GM18519 (cell line): ENCODE results near the gene MYLK2.

Source experiments
- ATAC-seq: cut with Tn5 transposase; IDR thresholded peaks from one replicate; pipeline ENCODE4 v1.9.1; 2021; ENCODE audit warnings: mild to moderate bottlenecking, moderate library complexity; ENCODE audit not compliant: unreplicated experiment, low FRiP score

MYLK2 gene

DNA sequence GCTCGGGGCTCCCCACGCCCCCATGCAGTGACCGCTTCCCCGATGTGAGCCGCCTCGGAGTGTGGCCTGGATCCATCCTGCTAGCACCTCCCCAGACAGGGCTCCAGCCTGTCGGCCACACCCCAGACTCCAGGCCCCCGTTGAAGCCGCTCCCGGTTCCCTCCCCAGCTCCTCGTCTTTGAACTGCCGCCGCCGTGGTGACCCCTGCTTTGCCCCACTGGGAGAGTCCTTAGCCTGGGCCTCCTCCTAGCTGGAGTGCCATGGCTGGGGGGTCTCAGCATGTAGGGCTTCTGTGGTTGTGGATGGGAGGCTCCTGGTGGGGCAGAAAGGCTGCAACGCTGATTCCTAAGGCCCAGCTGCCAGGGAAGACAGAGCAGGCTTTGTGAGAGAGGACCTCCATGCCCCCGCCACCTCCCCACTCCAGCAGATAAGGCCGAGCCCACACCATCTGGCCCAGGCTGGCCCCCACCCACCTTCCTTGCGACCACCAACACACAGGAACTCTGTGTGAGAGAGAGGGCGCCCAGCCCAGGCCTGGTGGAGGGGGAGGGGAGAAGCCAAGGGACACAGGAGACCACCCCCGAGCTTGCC lies 14.9 kb downstream of the MYLK2 start:
- ATAC-seq, result no peak

DNA sequence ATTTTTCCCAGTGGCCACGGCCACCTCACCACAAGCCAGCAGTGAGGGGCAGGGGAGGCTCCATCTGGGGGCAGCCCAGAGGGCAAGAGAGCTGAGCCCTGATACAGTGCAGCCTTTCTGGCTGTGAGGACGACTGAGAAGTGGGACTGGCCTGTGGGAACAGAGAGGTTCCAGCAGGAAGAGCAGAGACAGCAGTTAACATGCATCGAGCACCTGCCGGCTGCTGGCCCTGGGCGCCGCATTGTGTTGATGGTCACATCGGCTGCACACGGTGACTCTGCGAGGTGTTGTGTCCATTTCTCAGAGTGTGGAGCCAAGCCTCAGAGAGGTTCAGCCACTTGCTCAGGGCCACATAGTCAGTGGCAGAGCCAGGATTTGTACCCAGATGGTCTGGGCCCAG lies 16.4 kb downstream of the MYLK2 start:
- ATAC-seq, result no peak

DNA sequence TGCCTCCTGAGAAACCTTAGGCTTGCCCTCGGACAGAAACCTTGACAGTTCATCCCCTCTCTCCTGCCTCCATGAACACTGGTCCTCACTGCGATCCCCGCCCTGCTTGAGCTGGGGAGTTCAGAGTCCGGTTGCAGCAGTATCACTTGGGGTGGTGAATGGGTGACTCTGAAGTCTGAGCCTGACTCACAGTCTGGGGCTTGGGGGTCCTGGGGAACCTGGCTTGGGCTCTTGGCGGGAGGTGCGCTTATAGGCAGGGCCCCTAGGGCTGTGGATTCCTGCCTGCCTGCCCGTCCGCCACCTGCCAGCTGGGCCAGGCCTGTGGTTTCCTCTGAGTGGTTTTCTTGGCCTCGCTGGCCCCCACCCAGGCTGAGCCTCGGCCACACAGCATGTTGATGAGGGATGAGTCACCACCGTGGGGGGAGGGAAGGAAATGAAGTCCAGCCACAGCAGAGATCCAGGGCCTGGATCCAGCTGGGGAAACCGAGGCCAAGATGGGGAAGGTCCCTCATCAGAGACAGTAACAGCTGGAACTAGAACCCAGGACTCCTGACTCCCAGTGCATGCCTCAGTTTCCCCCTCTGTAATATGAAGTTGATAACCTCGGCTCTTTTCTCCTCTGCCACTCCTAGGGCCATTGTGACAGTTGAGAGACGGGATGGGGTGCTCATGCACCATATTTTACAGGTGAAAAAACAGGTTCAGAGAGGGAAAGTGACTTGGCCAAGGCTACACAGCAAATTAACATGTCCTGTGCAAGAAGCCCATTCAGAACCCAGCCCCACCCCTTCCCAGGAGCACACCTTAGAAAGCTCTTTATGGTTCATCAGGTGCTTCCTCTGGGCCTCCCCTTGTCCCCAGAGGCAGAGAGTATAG lies 17.1 kb downstream of the MYLK2 start:
- no peak for ATAC-seq

DNA sequence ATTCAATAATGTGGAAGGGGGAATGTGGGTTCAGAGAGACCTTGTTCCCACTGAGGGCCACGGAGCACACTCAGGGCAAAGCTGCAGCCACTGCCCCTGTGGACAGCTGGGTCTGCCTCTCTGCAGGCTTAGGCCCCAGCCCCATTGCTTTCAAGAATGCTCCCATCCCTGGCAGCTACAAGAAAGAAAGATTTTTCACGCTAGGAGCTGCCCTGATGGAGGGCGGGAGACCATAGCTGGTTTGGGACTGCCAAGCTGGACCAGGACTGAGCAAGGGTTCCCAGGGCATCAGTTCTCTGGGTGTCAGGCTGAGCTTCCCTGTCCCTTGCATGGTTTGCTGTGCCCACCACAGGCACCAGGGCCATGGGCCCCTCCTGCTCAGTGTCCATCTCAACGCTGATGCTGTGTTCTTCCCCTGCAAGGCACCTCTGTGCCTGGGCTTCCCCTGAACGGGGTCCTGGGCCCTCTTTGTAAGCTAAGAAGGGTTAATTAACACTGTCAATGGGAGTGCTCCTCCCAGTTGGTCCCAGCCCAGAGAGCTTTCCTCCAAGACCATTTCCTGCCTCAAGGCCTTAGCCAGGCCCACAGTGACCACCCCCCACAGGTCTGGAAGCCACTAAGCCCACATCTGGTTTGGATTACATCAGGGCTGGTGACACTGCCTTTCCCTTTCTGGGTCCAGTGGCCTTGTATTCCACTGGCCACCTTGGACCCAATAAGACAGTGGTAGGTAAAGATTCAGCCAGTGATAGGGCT lies 17.9 kb downstream of the MYLK2 start:
- ATAC-seq, result no peak

DNA sequence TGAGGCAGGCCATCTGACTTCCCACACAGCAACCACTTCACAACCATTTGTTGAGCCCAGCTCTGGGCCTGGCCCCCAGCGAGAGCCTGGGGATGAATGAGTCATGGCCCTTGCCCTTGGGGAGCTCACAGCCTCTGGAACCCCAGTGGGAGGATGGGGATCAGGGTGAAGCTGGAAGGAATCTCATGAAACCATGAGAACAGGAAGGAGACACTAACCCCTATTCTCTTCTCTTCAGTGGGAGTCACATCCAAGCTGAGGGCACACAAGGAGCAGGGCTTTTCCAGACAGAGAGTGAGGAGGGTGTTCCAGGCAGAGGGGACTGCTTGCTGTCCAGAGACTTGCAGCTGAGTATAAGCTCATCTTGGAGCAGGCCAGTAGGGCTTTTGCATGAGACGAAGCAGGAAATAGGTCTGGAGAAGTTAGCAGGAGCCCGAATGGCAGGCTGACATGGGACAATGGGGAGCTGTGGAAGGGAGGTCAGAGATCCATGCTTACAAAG lies 18.8 kb downstream of the MYLK2 start:
- no peak for ATAC-seq

DNA sequence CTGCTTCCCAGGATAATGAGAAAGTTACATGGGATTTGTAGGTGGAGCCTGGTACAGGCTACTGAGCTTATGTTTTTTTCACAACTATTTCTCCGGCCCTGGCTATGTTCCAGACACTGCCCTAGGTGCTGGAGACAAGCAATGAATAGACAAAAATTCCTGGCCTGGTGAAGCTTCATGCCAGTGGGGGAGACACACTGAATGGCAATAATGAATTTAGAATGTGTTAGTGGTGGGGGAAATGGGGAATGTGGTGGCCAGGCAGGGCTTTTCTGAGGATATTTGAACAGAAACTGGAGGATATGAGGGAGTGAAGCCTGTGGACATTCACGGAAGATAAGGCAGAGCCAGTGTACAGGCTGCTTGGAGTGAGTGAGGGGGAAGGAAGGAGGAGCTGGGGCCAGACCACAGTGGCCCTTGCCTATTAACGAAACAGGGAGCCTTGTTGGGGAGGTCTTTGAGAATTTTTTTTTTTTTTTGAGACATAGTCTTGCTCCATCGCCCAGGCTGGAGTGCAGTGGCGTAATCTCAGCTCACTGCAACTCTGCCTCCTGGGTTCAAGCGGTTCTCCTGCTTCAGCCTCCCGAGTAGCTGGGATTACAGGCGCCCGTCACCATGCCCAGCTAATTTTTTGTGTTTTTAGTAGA lies 19.6 kb downstream of the MYLK2 start:
- ATAC-seq, result no peak

DNA sequence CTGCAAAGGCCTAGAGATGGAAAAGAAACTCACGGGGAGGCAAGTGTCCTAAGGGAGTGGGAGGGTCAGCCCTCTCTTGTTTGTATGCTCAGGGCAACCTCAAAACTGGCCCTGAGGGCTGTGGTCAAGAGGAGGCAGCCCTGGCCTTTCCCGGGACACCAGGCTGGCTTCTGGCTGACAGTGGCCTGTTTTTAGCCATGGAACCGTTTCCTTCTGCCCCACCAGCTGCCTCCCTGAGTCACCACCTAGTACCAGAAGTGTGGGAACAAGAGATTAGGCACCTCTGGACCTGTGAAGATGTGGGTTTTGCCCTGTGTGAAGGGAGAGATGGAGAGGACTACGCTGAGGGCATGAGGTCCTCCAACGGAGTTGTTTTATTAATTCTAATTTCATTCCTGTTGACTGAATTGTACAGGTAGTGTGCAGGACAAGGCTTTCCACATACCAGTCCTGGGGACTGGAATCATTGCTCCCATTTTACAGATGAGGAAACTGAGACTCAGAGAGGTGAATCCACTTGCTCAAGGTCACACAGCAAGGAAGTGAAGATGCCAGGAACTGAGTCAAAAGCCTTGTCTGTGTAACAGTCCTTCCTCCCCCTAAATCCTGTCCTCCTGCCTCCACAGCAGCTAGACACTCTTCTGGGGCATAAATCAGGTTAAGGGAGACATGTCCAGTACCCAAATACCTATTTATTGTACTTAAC lies 20.8 kb downstream of the MYLK2 start:
- ATAC-seq, result no peak

DNA sequence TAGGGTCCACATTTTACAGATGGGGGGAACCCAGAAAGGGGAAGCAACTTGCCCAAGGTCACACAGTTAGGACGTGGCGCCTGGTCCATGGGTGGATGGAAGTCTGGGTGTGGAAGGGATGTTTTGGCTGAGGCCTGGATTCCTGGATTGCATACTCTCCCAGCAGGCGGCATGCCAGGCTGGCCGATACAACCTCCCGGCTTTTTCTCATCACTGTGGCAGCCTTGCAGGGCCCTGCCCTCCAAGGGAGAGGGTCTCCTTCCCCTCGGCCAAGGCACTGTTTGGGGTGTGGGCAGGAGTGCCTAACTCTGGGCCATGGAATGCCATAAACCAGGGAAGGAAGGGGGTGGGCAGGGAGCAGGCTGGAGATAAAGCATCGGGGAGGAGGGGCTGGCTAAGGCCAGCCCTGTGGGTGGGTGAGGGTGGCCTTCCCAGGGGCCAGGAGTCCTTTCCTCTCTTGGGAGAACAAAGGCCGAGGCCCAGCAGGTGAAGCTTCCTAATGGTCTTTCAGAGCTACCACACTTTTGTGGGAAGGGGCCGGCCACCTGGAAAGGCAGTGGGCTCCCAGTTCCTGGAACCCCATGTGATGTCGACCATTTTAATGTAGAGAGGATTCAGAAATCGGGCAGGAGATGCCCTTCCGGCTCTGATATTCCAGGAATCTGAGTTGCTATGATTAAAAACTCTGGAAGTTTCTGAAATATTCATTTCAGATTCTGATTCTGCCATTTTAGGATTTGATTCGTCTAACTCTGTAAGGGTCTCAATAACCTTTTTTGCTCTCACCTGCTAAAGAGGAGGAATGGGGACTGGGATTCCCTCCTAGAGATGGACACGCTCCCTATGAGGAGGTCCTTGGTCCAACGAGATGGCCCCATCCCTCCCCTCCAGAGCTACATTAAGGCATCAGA lies 22.0 kb downstream of the MYLK2 start:
- ATAC-seq, result no peak

DNA sequence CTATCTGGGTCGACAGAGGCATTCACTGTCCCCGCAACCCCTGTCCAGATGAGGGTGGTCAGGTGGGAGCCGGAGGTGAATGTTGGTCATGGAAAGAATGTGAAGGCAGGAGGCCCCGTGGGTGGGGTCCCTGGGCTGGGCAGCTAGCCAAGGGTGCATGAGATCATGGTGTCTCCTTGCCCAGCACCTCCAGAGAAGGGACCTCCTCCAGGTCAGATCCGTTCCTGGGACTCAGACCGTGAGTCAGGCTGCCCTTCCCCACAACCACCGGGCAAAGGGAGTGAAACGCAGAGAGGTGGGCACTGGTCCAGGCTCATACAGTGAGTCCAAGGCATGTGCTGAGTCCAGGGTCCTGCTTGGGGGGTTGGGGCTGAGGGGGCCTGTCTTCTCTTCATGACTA lies 22.8 kb downstream of the MYLK2 start:
- no peak for ATAC-seq

DNA sequence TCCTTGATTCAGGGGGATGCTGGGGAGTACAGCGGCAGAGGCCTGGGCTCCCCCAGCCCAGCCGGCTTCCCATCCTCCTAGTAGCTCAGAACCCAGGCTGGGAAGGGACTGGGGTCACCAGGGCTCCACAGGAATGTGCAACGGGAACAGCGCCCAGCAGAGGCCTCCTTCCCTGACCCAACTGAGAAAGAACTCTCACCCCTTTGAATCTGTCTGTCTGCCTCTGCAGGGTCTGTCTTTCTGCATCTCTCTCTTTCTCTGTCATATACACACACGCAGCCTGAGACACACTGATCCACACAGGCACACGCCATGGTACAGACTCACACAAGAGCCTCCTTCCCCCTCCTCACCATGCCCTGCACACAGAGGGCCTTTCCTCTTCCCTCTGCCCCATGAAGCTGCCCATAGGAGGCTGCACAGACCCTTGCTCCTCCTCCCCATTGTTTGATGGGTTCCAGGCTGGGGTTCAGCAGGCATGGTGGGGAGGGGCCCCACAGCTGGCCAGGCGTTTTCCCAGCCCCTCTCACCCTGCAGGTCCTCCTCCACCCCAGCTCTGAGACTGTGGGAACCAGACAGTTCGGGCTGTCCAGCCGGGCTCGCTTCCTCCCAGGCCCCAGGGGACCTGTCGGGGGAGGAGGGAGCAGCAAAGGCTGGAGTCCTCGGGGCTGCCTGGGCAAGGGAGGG lies 23.5 kb downstream of the MYLK2 start:
- ATAC-seq, result no peak

DNA sequence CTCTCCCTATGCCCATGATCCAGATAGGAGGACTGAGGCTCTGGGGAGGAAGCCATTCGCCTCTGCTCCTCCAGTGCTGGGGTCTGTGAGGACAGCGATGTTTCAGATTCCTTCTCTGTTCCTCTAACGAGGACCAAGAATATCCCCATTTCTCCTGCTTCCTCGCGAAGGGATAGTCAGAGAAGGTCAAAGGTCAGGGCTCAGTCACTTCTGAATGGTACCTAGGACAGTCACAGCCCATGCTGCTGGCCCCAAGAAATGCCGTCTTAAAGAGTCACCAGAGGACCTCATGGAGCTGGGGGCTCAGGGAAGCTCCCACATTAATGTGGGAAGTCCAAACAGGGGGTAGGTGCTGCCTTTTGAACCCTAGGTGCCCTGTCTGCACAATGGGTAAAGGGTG lies 24.1 kb downstream of the MYLK2 start:
- ATAC-seq, result no peak

DNA sequence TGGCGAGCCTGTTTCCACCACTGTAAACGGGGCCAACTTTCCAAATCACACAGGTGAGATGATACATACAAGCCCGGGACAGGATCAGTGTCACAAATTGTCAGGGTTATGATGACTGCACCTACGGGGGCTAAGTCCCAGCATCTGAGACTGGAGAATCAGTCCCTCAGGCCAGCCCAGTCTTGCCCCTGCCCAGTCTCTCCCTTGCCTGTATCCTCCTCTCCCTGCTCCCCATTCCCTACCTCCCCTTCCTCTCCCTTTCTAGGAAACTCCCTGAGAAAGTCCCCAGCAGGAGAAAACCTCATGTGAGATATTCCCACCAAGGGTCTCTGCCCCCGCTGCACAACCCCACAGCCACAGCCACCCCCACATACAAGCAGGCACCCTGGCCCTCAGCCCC lies 24.7 kb downstream of the MYLK2 start:
- no peak for ATAC-seq

DNA sequence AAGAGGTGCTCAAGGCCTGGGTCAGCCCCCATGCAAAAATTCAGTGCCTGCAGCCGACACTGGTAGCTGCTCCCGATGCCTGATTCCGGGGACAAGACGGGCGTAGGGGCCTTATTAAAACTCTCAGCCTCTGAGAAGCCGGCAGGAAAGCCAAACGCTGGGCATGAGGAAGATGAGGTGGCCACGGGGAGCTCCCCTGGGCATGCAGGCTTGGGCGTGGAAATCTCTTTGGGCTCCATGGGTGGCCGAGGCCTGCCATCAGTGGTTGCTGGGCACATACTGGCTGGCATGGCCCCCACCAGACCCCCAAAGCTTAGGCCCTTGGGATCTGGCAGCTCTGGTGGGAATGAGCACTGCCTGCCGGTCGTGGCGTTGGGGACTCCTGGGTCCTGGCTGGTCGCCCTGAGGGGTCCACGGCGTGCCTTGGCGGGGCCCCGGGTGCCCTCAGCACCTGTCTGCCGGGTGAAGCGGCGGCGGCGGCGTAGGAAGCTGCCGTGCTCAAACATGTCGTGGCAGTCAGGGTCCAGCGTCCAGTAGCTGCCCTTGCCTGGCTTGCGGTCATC lies 25.7 kb downstream of the MYLK2 start:
- ATAC-seq, result no peak

DNA sequence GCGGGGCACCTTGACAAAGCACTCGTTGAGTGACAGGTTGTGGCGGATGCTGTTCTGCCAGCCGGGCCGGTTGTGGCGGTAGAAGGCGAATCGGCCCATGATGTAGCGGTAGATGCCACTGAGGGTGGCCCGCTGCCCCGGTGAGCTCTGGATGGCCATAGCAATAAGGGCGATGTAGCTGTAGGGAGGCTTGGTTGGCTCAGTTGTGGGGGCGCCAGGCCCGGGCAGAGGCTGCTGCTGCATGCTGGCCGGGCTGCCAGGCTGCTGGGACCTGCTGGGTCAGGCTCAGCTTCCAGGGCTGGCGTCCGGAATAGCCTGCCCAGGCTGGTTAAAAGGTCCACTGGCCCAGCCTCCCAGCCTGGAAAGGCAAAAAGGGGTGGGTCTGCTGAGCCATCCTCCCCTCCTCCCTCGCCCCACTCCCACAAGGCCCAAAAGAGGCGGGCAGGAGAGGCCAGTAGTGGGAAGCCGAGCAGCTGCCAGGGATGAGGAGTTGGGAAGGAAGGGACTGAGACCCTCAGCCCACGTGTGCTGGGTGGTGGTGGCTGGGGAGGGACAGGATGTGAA lies 26.2 kb downstream of the MYLK2 start, which contains the start of gene FOXS1:
TSS of gene FOXS1 (minus strand) at position 305 of the 564 bp plus-strand sequence. CDS start at position 243, 62 bp downstream.
- no peak for ATAC-seq

DNA sequence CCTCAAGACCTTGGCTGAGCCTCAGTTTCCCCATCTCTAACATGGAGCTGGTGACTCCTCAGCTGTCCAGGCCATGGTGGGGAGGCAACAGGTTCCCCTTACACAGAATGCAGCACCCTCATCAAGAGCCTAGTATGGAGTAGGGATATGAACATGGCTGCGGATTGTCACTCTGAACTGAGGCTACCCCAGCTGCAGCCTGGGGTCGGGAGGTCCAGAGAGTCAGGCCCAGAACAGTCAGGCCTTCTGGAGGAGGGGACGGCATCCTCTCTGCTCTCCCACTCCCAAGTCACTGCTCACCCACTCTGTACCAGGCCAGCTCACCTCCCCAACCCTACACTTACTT lies 27.6 kb downstream of the MYLK2 start:
- ATAC-seq, result no peak

DNA sequence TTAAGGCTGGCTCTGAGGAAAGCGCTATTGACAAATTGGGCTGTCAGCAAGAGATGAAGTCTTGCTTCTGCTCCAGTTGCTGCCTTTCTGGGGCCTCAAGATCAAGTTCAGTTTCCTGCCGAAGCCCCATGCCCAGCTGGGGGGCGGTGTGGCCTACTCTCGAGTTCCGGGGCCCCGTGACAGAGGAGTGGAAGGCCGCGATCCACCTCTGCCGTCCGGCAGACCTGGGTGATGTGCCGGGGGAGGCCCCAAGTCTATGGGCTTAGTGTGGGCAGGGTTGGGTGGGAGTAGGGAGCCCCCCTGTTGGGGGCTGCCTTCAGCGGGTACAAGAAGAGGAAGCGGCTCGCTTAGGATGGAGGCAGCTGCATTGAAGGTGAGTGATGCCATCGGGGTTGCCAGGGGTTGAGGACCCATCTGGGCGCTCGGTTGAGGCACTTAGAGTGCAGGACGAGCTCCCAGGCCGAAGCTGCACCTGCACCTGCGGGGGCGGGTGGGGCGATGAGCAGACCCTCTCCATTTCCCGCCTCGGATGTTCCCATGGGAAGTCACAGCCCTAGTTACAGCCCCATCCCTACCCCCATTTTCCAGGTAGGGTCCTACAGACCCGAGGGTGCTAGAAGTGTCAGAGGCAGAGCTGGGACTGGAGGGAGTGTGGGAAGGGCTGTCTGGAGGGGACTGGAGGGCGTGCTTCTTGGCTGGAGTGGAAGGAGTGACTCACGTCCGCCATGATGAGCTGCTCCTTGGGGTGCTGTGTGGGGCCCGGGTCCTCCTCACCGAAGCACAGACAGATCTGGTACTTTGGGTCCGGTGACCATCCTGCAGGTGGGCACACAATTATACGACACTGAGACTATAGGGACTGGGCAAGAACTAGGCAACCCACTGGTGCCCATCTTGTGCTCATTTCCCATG lies 29.2 kb downstream of the MYLK2 start:
- ATAC-seq, result no peak
